Prostate gland (tissue), 2 donors: Measurements from ENCODE around the gene OLFM2.

Experiments used
- CTCF ChIP-seq, 4 experiments: fragments of 200-600 bp in 2 of 4; fragments of 450-650 bp in 2 of 4; sonication (generic) in 2 of 4; IDR thresholded peaks; 1 replicate in 3 of 4; 2 replicates in 1 of 4; pipeline ENCODE4 v1.5.1; 2016 to 2019; ENCODE audit warnings: antibody characterized with exemption in 4 of 4, mild to moderate bottlenecking in 2 of 4, moderate library complexity in 2 of 4
- POLR2A ChIP-seq: fragments of 450-650 bp; IDR thresholded peaks from one replicate; pipeline ENCODE4 v1.6.1; 2016; ENCODE audit warnings: antibody characterized with exemption, mild to moderate bottlenecking
- POLR2AphosphoS5 ChIP-seq: sonication (generic); formaldehyde crosslinking; IDR thresholded peaks from one replicate; pipeline ENCODE4 v1.6.1; 2017; ENCODE audit warnings: antibody characterized with exemption

- TF ChIP-seq CTCF (IDR thresholded peaks at IDR 0.05) (no peak), POLR2A (no peak), POLR2AphosphoS5 (no peak)
Observed at GRCh38 chr19:9937001-9937411, 691 bp upstream of the OLFM2 start.
